ENCODE measurements around the gene SLC17A2. TPM values are rescaled to one million over a fixed set of nuclear protein-coding genes. Genes with fewer than 3 reads are reported as not detected.

Gene SLC17A2
- total and polyA plus RNA-seq, 12 donors = not detected

DNA sequence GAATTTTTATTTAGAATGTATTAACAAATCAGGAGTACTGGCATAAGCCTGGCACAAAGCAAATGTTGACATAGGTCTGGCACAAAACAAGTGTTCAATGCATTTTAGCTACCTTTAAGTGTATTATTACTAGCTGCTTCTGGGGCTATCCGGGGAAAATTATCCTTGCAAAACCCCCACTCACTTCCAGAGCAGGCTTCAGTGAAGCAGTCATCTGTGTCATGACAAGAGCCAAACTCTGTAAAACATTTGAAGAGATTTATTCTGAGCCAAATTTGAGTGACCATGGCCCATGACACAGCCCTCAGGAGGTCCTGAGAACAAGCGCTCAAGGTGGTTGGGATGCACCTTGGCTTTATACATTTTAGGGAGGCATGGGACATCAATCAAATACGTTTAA is 25.7 kb upstream of the SLC17A2 start:
- peaks cover 0 to 13% (median 0%) of the 10 kb centered on the region in 9 donors for H3K4me1 ChIP-seq
- 69 to 72% methylated on average over 3 of the region's 3 CpGs for WGBS, 2 donors
- H3K9me3 ChIP-seq = peaks cover 0 to 12% (median 0%) of the 10 kb centered on the region in 11 donors
- TF ChIP-seq, protein P1, sequence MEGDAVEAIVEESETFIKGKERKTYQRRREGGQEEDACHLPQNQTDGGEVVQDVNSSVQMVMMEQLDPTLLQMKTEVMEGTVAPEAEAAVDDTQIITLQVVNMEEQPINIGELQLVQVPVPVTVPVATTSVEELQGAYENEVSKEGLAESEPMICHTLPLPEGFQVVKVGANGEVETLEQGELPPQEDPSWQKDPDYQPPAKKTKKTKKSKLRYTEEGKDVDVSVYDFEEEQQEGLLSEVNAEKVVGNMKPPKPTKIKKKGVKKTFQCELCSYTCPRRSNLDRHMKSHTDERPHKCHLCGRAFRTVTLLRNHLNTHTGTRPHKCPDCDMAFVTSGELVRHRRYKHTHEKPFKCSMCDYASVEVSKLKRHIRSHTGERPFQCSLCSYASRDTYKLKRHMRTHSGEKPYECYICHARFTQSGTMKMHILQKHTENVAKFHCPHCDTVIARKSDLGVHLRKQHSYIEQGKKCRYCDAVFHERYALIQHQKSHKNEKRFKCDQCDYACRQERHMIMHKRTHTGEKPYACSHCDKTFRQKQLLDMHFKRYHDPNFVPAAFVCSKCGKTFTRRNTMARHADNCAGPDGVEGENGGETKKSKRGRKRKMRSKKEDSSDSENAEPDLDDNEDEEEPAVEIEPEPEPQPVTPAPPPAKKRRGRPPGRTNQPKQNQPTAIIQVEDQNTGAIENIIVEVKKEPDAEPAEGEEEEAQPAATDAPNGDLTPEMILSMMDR (IDR thresholded peaks at IDR 0.05) = no peak
- no peaks in the 10 kb centered on the region for H3K27me3 ChIP-seq
- ATAC-seq = no peak
- H3K36me3 ChIP-seq = no peaks in the 10 kb centered on the region
- no peak for DNase-seq
- intact Hi-C loops (cut with DNase I) = no loop called here
- H3K27ac ChIP-seq = no peak overlapping the region
- H3K4me3 ChIP-seq = no peak overlapping the region

- Histone ChIP-seq H3K36me3 (no peaks in the 10 kb centered on the region), H3K4me1 (peaks cover 0 to 12% (median 0%) of the 10 kb centered on the region in 9 donors), H3K4me3 (no peak overlapping the region), H3K27me3 (no peaks in the 10 kb centered on the region), H3K9me3 (peaks cover 0 to 17% (median 0%) of the 10 kb centered on the region in 11 donors), H3K27ac (no peak overlapping the region)
- TF ChIP-seq, protein P1 (IDR thresholded peaks at IDR 0.05) = no peak
- ATAC-seq = no peak
- intact Hi-C loops (cut with DNase I) = no loop called here
- 0 to 66% methylated on average over 1 of the region's 1 CpG for WGBS, 2 donors
- DNase-seq = no peak
Observed at GRCh38 chr6:25954756-25955155, 24.3 kb upstream of the SLC17A2 start.

DNA sequence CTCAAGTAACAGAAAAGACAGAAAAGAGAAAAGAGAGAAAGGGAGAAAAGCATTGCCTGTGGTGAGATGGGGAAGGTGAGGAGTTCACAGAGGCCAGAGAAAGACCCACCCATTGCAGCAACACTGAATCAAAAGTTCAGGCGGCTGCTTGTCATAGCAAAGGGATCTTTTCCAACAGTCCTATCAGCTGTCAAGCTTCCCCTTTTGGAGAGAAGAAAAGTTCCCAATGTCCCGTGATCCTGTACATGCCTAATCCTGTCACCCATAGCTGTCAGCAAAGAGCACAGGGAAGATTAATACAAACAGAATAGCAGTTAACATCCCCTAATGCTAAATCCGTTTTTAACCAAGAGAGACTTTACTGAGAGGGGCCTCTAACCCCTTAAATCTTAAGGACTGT is 23.2 kb upstream of the SLC17A2 start:
- Histone ChIP-seq H3K27me3 (no peaks in the 10 kb centered on the region), H3K4me1 (peaks cover 0 to 2% (median 0%) of the 10 kb centered on the region in 9 donors), H3K9me3 (peaks cover 0 to 13% (median 0%) of the 10 kb centered on the region in 11 donors), H3K36me3 (no peaks in the 10 kb centered on the region), H3K4me3 (no peak overlapping the region), H3K27ac (no peak overlapping the region)
- intact Hi-C loops (cut with DNase I) = no loop called here
- TF ChIP-seq, protein P1 (IDR thresholded peaks at IDR 0.05) = no peak
- DNase-seq (no peak), ATAC-seq (peak in 1 of 8 donors; percentile 63)
- 38 to 45% methylated on average over 3 of the region's 3 CpGs for WGBS, 2 donors

GRCh38 chr6:25952535-25952934 is 22.0 kb upstream of the SLC17A2 start:
- Histone ChIP-seq H3K36me3 (no peaks in the 10 kb centered on the region), H3K27me3 (no peaks in the 10 kb centered on the region), H3K9me3 (peaks cover 0 to 9% (median 0%) of the 10 kb centered on the region in 11 donors), H3K4me1 (no peaks in the 10 kb centered on the region), H3K27ac (no peak overlapping the region), H3K4me3 (no peak overlapping the region)
- intact Hi-C loops (cut with DNase I) = no loop called here
- ATAC-seq = no peak
- DNase-seq = no peak
- WGBS, 2 donors = 90 to 94% methylated on average over 2 of the region's 2 CpGs
- TF ChIP-seq, protein P1 (IDR thresholded peaks at IDR 0.05) = no peak
